Measurements from ENCODE around the gene CNKSR2.

CNKSR2 gene

DNA sequence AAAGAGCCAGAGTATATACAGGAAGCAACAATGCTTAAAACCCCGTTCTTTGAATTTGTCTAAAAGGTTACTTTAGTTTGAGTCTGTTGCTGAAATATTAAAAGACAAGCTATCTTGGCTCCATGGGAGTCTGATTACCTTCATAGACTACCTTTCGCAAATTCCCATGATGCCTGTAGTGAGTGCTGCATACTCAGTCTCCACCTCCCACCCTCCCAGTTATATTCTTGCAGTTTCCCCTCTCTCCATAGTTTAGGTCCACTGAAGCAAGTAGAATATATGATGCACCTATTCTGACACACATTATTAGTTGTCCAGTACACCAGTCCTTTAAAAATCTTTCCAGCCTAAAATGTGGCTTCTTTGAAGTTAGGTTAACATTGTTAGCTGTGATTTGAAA lies 2.4 kb downstream of the CNKSR2 start:
- H3K9ac ChIP-seq (ENCODE audit: insufficient read length) = no peak overlapping the region
- H3K9me3 ChIP-seq (ENCODE audit: low read depth, low read length) = no peaks in the 10 kb centered on the region
- H3K36me3 ChIP-seq (ENCODE audit: insufficient read depth, low read length) = no peaks in the 10 kb centered on the region
- no peak for DNase-seq (ENCODE audit: low read depth, low spot score)
- no peak for TF ChIP-seq EZH2 (IDR thresholded peaks at IDR 0.05)
- TF ChIP-seq POLR2AphosphoS5 (IDR thresholded peaks at IDR 0.05; ENCODE audit: borderline replicate concordance, low read depth, low read length) = no peak
- TF ChIP-seq FOXP2 (optimal IDR thresholded peaks at IDR 0.05; ENCODE audit: control extremely low read depth, extremely low read length, insufficient read depth) = no peak
- no peak overlapping the region for H3K4me3 ChIP-seq
- H3K27ac ChIP-seq = no peak overlapping the region

DNA sequence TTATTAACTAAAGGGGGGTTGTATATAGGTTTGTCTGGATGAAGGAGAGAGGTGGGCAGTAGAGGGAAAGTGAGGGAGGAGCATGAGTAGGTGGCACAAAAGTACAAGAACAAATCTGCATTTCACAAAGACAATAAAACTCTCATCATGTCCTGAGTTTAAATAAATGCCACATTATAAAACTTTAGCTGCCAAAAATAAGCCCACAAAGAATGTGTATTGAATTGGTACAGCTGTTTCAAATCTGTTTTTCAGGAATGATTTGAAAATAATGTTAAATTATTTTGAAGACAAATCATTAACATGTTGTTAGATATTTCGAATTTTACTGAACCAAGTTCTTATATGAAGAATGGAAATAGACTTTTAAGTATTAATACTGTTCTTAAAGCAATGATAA lies 5.8 kb downstream of the CNKSR2 start:
- no peak for TF ChIP-seq POLR2AphosphoS5 (IDR thresholded peaks at IDR 0.05; ENCODE audit: borderline replicate concordance, low read depth, low read length)
- TF ChIP-seq EZH2 (IDR thresholded peaks at IDR 0.05) = no peak
- no peak for TF ChIP-seq FOXP2 (optimal IDR thresholded peaks at IDR 0.05; ENCODE audit: control extremely low read depth, extremely low read length, insufficient read depth)
- no peaks in the 10 kb centered on the region for H3K36me3 ChIP-seq (ENCODE audit: insufficient read depth, low read length)
- no peak overlapping the region for H3K27ac ChIP-seq
- no peaks in the 10 kb centered on the region for H3K9me3 ChIP-seq (ENCODE audit: low read depth, low read length)
- H3K4me3 ChIP-seq = no peak overlapping the region
- no peak for DNase-seq (ENCODE audit: low read depth, low spot score)
- no peak overlapping the region for H3K9ac ChIP-seq (ENCODE audit: insufficient read length)

DNA sequence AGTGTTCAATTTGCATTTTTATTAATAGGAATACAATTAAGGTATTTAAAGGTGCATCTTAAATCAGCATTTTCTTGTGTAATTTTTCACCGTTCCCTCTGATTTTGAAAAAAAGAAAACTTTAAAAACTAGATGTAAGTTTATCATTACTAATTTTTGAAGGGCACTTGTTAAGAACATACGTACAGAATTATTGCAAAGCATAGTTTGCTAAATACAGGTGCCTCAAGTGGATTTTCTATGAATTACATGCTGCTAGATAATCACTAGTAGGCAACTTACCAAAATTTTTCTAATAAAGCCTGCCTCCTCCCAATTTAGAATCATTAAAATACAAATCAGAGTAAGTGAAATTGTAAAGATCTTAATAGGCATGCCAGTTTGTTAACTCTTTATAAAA lies 8.5 kb downstream of the CNKSR2 start:
- Histone ChIP-seq H3K27ac (no peak overlapping the region), H3K36me3 (ENCODE audit: insufficient read depth, low read length) (no peaks in the 10 kb centered on the region), H3K9ac (ENCODE audit: insufficient read length) (no peak overlapping the region), H3K4me3 (no peak overlapping the region), H3K9me3 (ENCODE audit: low read depth, low read length) (no peaks in the 10 kb centered on the region)
- DNase-seq (ENCODE audit: low read depth, low spot score) = no peak
- TF ChIP-seq EZH2 (IDR thresholded peaks at IDR 0.05) = no peak
- no peak for TF ChIP-seq FOXP2 (optimal IDR thresholded peaks at IDR 0.05; ENCODE audit: control extremely low read depth, extremely low read length, insufficient read depth)
- TF ChIP-seq POLR2AphosphoS5 (IDR thresholded peaks at IDR 0.05; ENCODE audit: borderline replicate concordance, low read depth, low read length) = no peak

DNA sequence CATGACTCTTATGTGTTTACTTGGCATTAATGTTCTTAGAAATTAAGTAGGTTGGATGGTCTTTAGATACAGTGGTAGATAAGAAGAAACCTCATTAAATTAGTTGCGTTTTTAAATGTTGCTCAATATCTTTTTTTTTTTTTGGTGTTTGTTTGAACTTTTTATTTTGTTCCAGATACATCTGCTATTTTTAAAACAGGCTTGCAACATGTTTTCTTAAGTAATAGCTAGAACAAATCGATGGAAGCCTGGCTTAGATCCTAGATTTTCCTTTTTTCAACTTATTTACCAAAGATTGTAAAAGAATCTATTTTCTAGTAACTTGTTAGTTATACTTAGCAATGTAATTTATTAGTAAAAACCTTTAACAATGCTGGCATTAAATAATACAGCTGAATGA lies 9.3 kb downstream of the CNKSR2 start:
- H3K9me3 ChIP-seq (ENCODE audit: low read depth, low read length) = no peaks in the 10 kb centered on the region
- no peak for DNase-seq (ENCODE audit: low read depth, low spot score)

DNA sequence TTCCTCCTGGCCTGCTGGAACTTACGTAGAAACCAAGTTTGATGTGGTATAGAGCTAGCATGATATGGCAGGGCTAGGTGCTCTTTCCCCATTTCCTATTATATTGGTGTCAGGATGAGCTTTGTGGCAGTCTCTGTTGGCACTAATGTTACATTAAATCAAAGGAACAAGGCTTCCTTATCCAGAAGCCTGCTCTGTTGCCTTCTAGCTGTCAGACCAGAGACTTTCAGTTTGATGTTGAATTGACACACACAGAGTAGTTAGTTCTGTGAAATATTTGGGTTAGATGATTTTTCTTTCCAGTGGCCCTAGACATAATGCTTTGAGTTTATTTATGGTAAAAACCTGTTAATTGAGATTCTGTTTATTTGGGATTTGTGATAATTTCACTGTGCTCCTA lies 10.0 kb downstream of the CNKSR2 start:
- no peak overlapping the region for H3K27ac ChIP-seq
- no peak overlapping the region for H3K4me3 ChIP-seq
- TF ChIP-seq EZH2 (IDR thresholded peaks at IDR 0.05) (no peak), POLR2AphosphoS5 (IDR thresholded peaks at IDR 0.05; ENCODE audit: borderline replicate concordance, low read depth, low read length) (no peak), FOXP2 (optimal IDR thresholded peaks at IDR 0.05; ENCODE audit: control extremely low read depth, extremely low read length, insufficient read depth) (no peak)
- DNase-seq (ENCODE audit: low read depth, low spot score) = no peak
- H3K9me3 ChIP-seq (ENCODE audit: low read depth, low read length) = no peaks in the 10 kb centered on the region
- no peaks in the 10 kb centered on the region for H3K36me3 ChIP-seq (ENCODE audit: insufficient read depth, low read length)
- H3K9ac ChIP-seq (ENCODE audit: insufficient read length) = no peak overlapping the region

More for the DNA sequence above, 9.3 kb downstream of the CNKSR2 start:
- Histone ChIP-seq H3K9ac (ENCODE audit: insufficient read length) (no peak overlapping the region), H3K4me3 (no peak overlapping the region), H3K27ac (no peak overlapping the region), H3K36me3 (ENCODE audit: insufficient read depth, low read length) (no peaks in the 10 kb centered on the region)
- TF ChIP-seq FOXP2 (optimal IDR thresholded peaks at IDR 0.05; ENCODE audit: control extremely low read depth, extremely low read length, insufficient read depth) (no peak), POLR2AphosphoS5 (IDR thresholded peaks at IDR 0.05; ENCODE audit: borderline replicate concordance, low read depth, low read length) (no peak), EZH2 (IDR thresholded peaks at IDR 0.05) (no peak)

DNA sequence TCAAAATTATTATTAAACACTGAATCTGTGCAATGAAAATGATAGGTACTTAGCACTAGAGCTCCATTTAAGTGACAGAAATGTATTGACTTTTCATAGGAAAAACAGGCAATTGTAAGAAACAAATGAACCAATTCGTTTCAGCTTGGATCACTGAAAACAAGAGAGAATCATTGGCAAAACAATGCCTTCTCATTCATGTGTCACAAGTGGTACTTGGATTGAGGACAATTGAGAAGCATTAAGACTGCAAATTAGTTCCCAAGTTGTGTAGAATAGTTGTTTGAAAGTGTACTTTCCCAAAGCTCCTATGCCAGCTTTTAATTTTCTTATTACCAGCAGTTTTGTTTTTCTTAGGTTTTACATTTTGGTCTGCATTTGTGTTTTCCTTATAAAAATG lies 20.6 kb downstream of the CNKSR2 start:
- no peak overlapping the region for H3K27ac ChIP-seq
- no peak for DNase-seq (ENCODE audit: low read depth, low spot score)
- no peaks in the 10 kb centered on the region for H3K9me3 ChIP-seq (ENCODE audit: low read depth, low read length)
- no peak overlapping the region for H3K9ac ChIP-seq (ENCODE audit: insufficient read length)
- TF ChIP-seq FOXP2 (optimal IDR thresholded peaks at IDR 0.05; ENCODE audit: control extremely low read depth, extremely low read length, insufficient read depth) = no peak
- TF ChIP-seq POLR2AphosphoS5 (IDR thresholded peaks at IDR 0.05; ENCODE audit: borderline replicate concordance, low read depth, low read length) = no peak
- no peak for TF ChIP-seq EZH2 (IDR thresholded peaks at IDR 0.05)
- H3K4me3 ChIP-seq = no peak overlapping the region
- H3K36me3 ChIP-seq (ENCODE audit: insufficient read depth, low read length) = no peaks in the 10 kb centered on the region

DNA sequence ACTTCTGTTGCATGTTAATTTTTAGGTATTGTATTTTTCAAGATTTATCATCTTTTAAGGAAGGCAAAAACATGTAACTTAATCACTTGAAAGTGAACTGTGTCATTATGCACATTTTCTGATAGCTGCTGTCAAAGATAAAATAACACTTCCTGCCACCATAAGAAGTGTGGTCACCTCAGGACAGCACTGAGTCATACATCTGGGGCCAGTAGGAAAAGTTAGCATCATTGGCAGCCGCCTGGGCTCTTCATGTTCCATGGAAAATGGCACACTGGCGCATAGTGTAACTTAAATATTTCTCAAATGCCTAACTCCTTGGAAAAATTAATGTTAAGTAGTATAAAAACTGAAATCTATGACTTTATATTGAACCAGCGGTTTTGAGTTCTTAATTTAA lies 24.2 kb downstream of the CNKSR2 start:
- Histone ChIP-seq H3K36me3 (ENCODE audit: insufficient read depth, low read length) (no peaks in the 10 kb centered on the region), H3K4me3 (no peak overlapping the region), H3K27ac (no peak overlapping the region), H3K9ac (ENCODE audit: insufficient read length) (no peak overlapping the region), H3K9me3 (ENCODE audit: low read depth, low read length) (no peaks in the 10 kb centered on the region)
- no peak for DNase-seq (ENCODE audit: low read depth, low spot score)
- TF ChIP-seq EZH2 (IDR thresholded peaks at IDR 0.05) = no peak
- no peak for TF ChIP-seq FOXP2 (optimal IDR thresholded peaks at IDR 0.05; ENCODE audit: control extremely low read depth, extremely low read length, insufficient read depth)
- no peak for TF ChIP-seq POLR2AphosphoS5 (IDR thresholded peaks at IDR 0.05; ENCODE audit: borderline replicate concordance, low read depth, low read length)

DNA sequence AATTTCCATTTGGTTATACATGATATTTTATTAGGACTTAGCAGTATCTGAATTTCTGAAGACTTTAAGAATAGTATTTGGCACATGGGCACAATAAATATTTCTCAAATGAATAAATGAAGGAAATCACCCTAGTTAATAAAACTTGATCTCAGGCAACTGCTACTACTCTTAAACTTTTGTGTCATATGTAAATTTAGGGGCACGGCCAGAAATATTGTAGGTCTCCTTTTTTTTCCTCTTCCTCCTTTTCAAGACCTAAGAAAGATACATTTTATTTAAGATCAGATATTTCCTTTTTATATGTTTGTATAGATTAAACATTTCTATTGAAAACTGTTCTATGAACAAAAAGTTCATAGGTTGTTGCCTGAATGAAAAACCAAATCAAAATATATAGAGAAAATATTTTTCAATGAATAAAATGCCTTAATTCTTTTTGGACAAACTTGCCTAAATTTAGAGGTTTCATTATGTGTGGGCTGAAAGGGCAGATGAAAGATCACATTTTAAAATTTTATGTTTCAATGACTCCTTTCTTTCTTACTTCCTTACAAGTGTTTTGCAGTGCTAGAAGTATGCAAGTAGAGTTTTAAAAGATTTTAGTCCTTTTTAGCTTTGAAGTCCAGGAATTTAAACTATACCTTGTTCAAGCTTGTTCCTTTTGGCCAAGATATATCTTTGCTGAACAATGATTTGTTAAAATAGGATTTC lies 26.3 kb downstream of the CNKSR2 start:
- TF ChIP-seq FOXP2 (optimal IDR thresholded peaks at IDR 0.05; ENCODE audit: control extremely low read depth, extremely low read length, insufficient read depth) = no peak
- TF ChIP-seq EZH2 (IDR thresholded peaks at IDR 0.05) = no peak
- no peak for TF ChIP-seq POLR2AphosphoS5 (IDR thresholded peaks at IDR 0.05; ENCODE audit: borderline replicate concordance, low read depth, low read length)
- H3K9ac ChIP-seq (ENCODE audit: insufficient read length) = no peak overlapping the region
- H3K27ac ChIP-seq = no peak overlapping the region
- H3K4me3 ChIP-seq = no peak overlapping the region
- no peak for DNase-seq (ENCODE audit: low read depth, low spot score)
- H3K36me3 ChIP-seq (ENCODE audit: insufficient read depth, low read length) = no peaks in the 10 kb centered on the region
- H3K9me3 ChIP-seq (ENCODE audit: low read depth, low read length) = no peaks in the 10 kb centered on the region

DNA sequence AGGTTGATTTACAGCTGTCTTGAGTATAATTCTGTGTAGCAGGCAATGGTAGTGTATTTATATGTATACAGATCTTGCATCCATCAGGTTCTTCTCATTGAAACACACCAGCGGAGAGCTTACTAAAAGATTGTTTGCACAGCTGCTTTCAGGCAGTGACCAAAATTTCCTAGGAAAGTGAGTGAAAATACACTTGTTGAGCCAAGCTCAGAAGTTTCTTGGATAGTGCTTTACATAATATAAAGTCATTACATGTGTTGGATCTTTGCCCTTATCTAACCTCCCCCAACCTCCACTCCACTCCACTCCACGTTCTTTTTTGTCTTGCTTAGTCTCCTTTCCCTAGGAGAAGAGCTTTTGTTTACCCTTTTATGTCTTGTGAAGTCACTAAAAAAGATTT lies 34.1 kb downstream of the CNKSR2 start:
- H3K9me3 ChIP-seq (ENCODE audit: low read depth, low read length) = no peaks in the 10 kb centered on the region
- H3K27ac ChIP-seq = no peak overlapping the region
- no peak for DNase-seq (ENCODE audit: low read depth, low spot score)
- H3K36me3 ChIP-seq (ENCODE audit: insufficient read depth, low read length) = no peaks in the 10 kb centered on the region
- H3K4me3 ChIP-seq = no peak overlapping the region
- no peak overlapping the region for H3K9ac ChIP-seq (ENCODE audit: insufficient read length)
- no peak for TF ChIP-seq EZH2 (IDR thresholded peaks at IDR 0.05)
- TF ChIP-seq POLR2AphosphoS5 (IDR thresholded peaks at IDR 0.05; ENCODE audit: borderline replicate concordance, low read depth, low read length) = no peak
